GM18499 (cell line): ENCODE data around the gene NECAB3.

Experiments used
- ATAC-seq: cut with Tn5 transposase; IDR thresholded peaks from one replicate; pipeline ENCODE4 v1.9.1; 2021; ENCODE audit warnings: moderate number of reproducible peaks; ENCODE audit not compliant: insufficient read depth, unreplicated experiment

NECAB3 gene

DNA sequence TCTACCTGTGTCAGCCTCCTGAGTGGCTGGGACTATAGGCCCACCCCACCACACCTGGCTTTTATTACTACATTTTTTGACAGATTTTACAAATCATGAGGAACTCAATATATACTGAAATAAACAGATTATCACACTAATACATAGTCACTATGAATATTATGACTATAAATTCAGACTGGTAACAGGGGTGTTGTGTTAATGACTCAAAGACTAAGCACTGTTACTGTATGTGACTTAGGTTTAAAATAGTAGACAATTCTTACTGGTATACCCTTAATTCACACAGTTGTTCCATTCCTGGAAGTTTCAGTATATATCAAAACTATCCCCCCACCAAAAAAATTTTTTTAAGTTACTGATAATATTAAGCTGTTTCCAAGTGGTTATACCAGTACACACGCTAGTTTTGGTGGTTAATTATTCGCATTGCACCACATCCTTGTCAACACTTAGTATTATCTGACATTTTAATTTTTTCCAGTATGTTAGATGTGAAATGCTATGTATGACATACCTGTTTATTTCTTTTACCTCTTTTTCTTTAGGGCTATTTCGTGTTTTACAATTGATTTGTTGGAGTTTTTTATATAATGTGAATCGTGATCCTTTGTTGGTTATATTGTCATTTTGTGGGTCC, 46.5 kb downstream of the NECAB3 start:
- ATAC-seq, result no peak

GRCh38 chr20:33626190-33626589, 48.0 kb downstream of the NECAB3 start:
- ATAC-seq, result no peak

GRCh38 chr20:33624399-33624798, 49.8 kb downstream of the NECAB3 start:
- ATAC-seq, result no peak

DNA sequence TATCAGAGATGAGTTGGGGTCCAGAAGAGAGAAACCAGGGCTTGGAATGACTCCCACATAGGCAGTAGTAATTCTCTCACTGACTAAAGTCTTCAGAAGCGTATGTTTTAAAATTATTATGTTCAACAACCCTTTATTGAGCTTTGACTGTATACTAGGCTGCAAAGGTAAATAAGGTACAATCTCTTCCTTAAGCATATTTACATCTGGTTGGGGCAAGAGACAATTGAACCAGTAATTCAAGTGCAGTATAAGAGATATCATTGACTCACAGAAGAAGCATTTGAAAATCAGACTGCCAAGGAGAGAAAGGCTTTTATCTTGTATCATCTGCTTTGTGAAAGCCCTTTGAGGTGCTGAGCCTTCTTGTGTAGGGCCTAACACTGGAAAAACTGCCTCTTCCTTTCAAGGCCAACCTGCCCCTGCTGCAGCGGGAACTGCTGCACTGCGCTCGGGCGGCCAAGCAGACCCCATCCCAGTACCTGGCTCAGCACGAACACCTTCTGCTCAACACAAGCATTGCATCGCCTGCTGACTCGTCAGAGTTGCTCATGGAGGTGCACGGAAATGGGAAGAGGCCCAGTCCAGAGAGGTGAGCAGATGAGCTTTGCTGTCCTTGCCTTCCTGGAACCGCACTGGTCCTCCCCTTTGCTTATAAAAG, 51.4 kb downstream of the NECAB3 start:
- ATAC-seq, result no peak

GRCh38 chr20:33621717-33622400, 52.4 kb downstream of the NECAB3 start:
- ATAC-seq, result no peak

DNA sequence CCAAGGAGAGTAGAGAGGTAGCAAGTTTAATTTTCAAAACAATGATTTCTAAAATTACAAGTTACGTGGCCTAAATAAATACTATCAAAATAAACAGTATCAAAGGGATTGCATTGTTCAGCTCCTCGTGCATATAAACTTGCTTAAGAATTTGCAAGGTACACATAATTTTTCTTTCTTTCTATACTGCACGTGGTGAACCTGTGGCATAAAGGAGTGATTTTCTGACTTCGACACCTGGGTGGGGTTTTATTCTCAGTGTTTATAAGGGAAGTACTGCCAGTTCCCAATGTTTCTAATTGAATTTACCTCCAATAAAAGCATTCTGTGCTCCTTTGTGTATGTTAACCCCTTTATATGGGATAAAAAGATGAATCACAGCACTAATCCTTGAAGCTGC, 62.2 kb downstream of the NECAB3 start:
- no peak for ATAC-seq

DNA sequence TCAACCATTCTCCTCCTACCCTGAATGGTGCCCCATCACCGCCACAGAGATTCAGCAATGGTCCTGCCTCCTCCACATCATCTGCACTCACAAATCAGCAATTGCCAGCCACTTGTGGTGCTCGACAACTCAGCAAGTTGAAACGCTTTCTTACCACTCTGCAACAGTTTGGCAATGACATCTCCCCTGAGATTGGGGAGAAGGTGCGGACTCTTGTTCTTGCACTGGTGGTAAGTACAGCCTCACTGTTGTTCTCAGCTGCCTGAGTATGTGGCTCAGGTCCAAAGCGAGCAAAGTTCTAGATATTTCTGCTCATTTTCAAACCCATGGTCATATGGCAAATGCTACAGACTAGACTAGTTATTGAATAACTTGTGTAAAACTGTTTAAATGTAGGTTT, 63.1 kb downstream of the NECAB3 start:
- ATAC-seq, result no peak

DNA sequence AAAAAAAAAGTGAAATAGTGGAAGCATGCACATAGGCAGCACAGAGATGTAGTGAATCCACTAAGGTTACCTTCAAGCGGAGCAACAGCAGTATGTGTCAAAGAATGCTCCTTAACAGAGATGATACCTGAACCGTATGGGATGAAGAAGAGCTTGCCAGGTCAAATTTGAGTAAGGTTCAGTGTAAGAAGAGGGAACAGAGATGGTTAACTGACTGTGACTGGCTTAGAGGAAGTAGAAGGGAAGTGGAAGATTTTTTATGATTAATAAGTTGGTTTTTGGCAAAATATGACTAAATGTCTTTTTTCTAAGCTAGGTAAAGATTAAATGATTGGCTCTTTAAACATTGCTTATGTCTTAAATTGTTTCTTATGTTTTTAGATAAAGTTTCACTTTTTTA, 64.7 kb downstream of the NECAB3 start:
- no peak for ATAC-seq
